VCaP (cell line): ENCODE measurements around the gene KIF13A.
"Not testable (repeated sequence)": the region's sequence is repeated elsewhere in the genome, so short reads cannot be mapped to it uniquely, and the experiment has no call there.

Source experiments
- H3K27ac ChIP-seq: fragments of 450-650 bp; 2 replicates; pipeline ENCODE4 v1.5.1; 2017
- CTCF ChIP-seq: fragments of 450-650 bp; conservative IDR thresholded peaks from 2 replicates; pipeline ENCODE4 v1.5.1; 2017; ENCODE audit warnings: mild to moderate bottlenecking, moderate library complexity

Gene KIF13A

GRCh38 chr6:17865243-17865642 is 122.2 kb downstream of the KIF13A start:
- no peak for TF ChIP-seq CTCF
- H3K27ac ChIP-seq, result peak overlapping the region; percentile 14; the same call in 1 of the 2 replicates

GRCh38 chr6:17863901-17864754 is 123.3 kb downstream of the KIF13A start:
- H3K27ac ChIP-seq, result no peak overlapping the region
- no peak for TF ChIP-seq CTCF

GRCh38 chr6:17861361-17861760 is 126.1 kb downstream of the KIF13A start:
- TF ChIP-seq CTCF, result no peak
- no peak overlapping the region for H3K27ac ChIP-seq

GRCh38 chr6:17859846-17860245 is 127.6 kb downstream of the KIF13A start:
- TF ChIP-seq CTCF, result no peak
- H3K27ac ChIP-seq, result no peak overlapping the region

- H3K27ac ChIP-seq, result no peak overlapping the region
- TF ChIP-seq CTCF, result no peak
Observed at GRCh38 chr6:17858584-17858983, 128.9 kb downstream of the KIF13A start.

- H3K27ac ChIP-seq, result not testable (repeated sequence)
Observed at GRCh38 chr6:17857188-17857587, 130.2 kb downstream of the KIF13A start.

GRCh38 chr6:17856306-17856705 is 131.1 kb downstream of the KIF13A start:
- no peak overlapping the region for H3K27ac ChIP-seq
- no peak for TF ChIP-seq CTCF

- no peak for TF ChIP-seq CTCF
- no peak overlapping the region for H3K27ac ChIP-seq
Observed at GRCh38 chr6:17855381-17855780, 132.1 kb downstream of the KIF13A start.
